Measurements from ENCODE around the gene KIF24.

- no peak for TF ChIP-seq CTCF (IDR thresholded peaks at IDR 0.05)
- TF ChIP-seq ZFX (IDR thresholded peaks at IDR 0.05; ENCODE audit: borderline replicate concordance), result no peak
These were observed 12.7 kb upstream of the KIF24 start for GRCh38 chr9:34341659-34342295.

All from 22Rv1 (cell line).